Breast epithelium (tissue), 3 donors: Measurements from ENCODE around the gene CCDC188.

Experiments used
- POLR2AphosphoS5 ChIP-seq, 3 donors: sonication (generic); formaldehyde crosslinking; IDR thresholded peaks; one replicate each; pipeline ENCODE4 v1.6.1; 2017; ENCODE audit warnings: antibody characterized with exemption in 3 of 3
- TF ChIP-seq, protein P1 (sequence below), 3 donors: fragments of 450-650 bp; IDR thresholded peaks; one replicate each; pipeline ENCODE4 v1.5.1; 2016 to 2017; ENCODE audit warnings: antibody characterized with exemption in 3 of 3, mild to moderate bottlenecking in 3 of 3, moderate library complexity in 3 of 3

DNA sequence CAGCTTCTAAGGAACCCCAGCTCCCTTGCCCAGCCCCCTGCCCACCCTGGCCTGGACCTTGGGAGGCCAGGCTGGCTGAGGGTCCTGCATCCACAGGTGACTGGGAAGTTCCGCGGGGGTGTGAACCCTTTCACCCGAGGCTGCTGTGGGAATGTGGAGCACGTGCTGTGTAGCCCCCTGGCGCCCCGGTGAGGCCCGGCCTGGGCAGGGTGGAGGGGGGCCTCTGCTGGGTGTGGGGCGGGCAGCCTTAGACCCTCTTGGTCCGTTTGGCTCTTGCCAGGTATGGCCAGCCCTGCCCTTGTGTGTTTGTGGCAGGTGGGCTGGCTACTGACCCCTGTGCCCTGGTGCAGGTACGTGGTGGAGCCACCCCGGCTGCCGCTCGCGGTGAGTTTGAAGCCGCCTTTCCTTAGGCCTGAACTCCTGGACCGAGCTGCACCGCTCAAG is 10.3 kb downstream of the CCDC188 start:
- TF ChIP-seq POLR2AphosphoS5 (IDR thresholded peaks at IDR 0.05): no peak
- TF ChIP-seq, protein P1, sequence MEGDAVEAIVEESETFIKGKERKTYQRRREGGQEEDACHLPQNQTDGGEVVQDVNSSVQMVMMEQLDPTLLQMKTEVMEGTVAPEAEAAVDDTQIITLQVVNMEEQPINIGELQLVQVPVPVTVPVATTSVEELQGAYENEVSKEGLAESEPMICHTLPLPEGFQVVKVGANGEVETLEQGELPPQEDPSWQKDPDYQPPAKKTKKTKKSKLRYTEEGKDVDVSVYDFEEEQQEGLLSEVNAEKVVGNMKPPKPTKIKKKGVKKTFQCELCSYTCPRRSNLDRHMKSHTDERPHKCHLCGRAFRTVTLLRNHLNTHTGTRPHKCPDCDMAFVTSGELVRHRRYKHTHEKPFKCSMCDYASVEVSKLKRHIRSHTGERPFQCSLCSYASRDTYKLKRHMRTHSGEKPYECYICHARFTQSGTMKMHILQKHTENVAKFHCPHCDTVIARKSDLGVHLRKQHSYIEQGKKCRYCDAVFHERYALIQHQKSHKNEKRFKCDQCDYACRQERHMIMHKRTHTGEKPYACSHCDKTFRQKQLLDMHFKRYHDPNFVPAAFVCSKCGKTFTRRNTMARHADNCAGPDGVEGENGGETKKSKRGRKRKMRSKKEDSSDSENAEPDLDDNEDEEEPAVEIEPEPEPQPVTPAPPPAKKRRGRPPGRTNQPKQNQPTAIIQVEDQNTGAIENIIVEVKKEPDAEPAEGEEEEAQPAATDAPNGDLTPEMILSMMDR (IDR thresholded peaks at IDR 0.05): no peak
